GM23338 (cell line): ENCODE data around the gene NAA16. TPM values are rescaled to one million over a fixed set of nuclear protein-coding genes. Genes with fewer than 3 reads are reported as not detected.

Experiments
- ATAC-seq: fragments of 200-7000 bp; cut with Tn5 transposase; 3 replicates; pipeline ENCODE4 v1.9.1; 2020
- DNase-seq: peaks from one replicate; pipeline ENCODE4 v3.0.0-alpha.2; 2015; ENCODE audit warnings: low spot score
- H2AFZ ChIP-seq: fragments of 200-600 bp; sonication (generic); 2 replicates; pipeline ENCODE4 v1.8.0; 2016; ENCODE audit warnings: antibody characterized with exemption, mild to moderate bottlenecking, moderate library complexity
- H3F3A ChIP-seq: fragments of 200-600 bp; sonication (generic); replicated peaks from 2 replicates; pipeline ENCODE4 v1.8.0; 2017; ENCODE audit warnings: antibody characterized with exemption, mixed run types, low read depth
- H3K27ac ChIP-seq: fragments of 200-600 bp; sonication (generic); 2 replicates; pipeline ENCODE4 v1.6.1; 2016; ENCODE audit warnings: low read depth
- H3K27me3 ChIP-seq: fragments of 200-600 bp; sonication (generic); 2 replicates; pipeline ENCODE4 v1.8.0; 2016; ENCODE audit warnings: mild to moderate bottlenecking, mixed run types, moderate library complexity; ENCODE audit not compliant: insufficient read depth
- H3K36me3 ChIP-seq: fragments of 200-600 bp; sonication (generic); 2 replicates; pipeline ENCODE4 v1.8.0; 2016; ENCODE audit warnings: mild to moderate bottlenecking; ENCODE audit not compliant: insufficient read depth
- H3K4me1 ChIP-seq: fragments of 200-600 bp; sonication (generic); 2 replicates; pipeline ENCODE4 v1.8.0; 2016; ENCODE audit warnings: mild to moderate bottlenecking, moderate library complexity; ENCODE audit not compliant: insufficient read depth
- H3K4me2 ChIP-seq: fragments of 200-600 bp; sonication (generic); 2 replicates; pipeline ENCODE4 v1.7.1; 2017; ENCODE audit warnings: mixed run types
- H3K4me3 ChIP-seq: fragments of 200-600 bp; sonication (generic); 2 replicates; pipeline ENCODE4 v1.6.1; 2016; ENCODE audit warnings: mixed run types
- H3K79me2 ChIP-seq: fragments of 200-600 bp; sonication (generic); replicated peaks from 2 replicates; pipeline ENCODE4 v1.8.0; 2017; ENCODE audit warnings: mild to moderate bottlenecking; ENCODE audit not compliant: insufficient read depth
- H3K9me2 ChIP-seq: fragments of 200-600 bp; sonication (generic); 2 replicates; pipeline ENCODE4 v1.8.0; 2017; ENCODE audit not compliant: insufficient read depth
- H4K20me1 ChIP-seq: fragments of 200-600 bp; sonication (generic); replicated peaks from 2 replicates; pipeline ENCODE4 v1.8.0; 2017; ENCODE audit warnings: mild to moderate bottlenecking; ENCODE audit not compliant: insufficient read depth
- H3K27ac Mint-ChIP-seq: 2 replicates; pipeline ENCODE4 v1.8.0; 2020; ENCODE audit warnings: inconsistent platforms, mild to moderate bottlenecking, moderate library complexity, mixed read lengths
- H3K27me3 Mint-ChIP-seq: 3 replicates; pipeline ENCODE4 v1.8.0; 2022; ENCODE audit warnings: low read depth, mild to moderate bottlenecking, moderate library complexity, mixed read lengths, inconsistent platforms; ENCODE audit not compliant: insufficient read depth, poor library complexity
- H3K36me3 Mint-ChIP-seq: 3 replicates; pipeline ENCODE4 v1.8.0; 2021; ENCODE audit warnings: low read depth, mild to moderate bottlenecking, inconsistent platforms, moderate library complexity, mixed read lengths
- H3K4me1 Mint-ChIP-seq: 3 replicates; pipeline ENCODE4 v1.8.0; 2020; ENCODE audit warnings: mild to moderate bottlenecking, inconsistent platforms, mixed read lengths
- H3K4me3 Mint-ChIP-seq: 3 replicates; pipeline ENCODE4 v1.8.0; 2021; ENCODE audit warnings: moderate library complexity, mild to moderate bottlenecking, inconsistent platforms, mixed read lengths
- H3K9me3 Mint-ChIP-seq: 3 replicates; pipeline ENCODE4 v1.8.0; 2020; ENCODE audit warnings: moderate library complexity, mild to moderate bottlenecking, inconsistent platforms, mixed read lengths
- CREB1 ChIP-seq: fragments of 250-450 bp; sonication (Bioruptor Pico); IDR thresholded peaks from 2 replicates; pipeline ENCODE4 v1.5.0; 2020; ENCODE audit warnings: low read depth, mild to moderate bottlenecking, moderate library complexity
- CTCF ChIP-seq, 2 experiments: fragments of 200-600 bp in 1 of 2; sonication (generic) in 1 of 2; conservative IDR thresholded peaks; 2 replicates each; pipeline versions ENCODE4 v1.5.1 to v1.6.1; 2016 to 2017; ENCODE audit warnings: antibody characterized with exemption in 2 of 2, low read depth in 2 of 2, mild to moderate bottlenecking in 2 of 2, moderate library complexity in 1 of 2
- ETS1 ChIP-seq: IDR thresholded peaks from 2 replicates; pipeline ENCODE4 v1.6.1; 2016; ENCODE audit warnings: antibody characterized with exemption
- EZH2 ChIP-seq: fragments of 200-600 bp; sonication (generic); IDR thresholded peaks from one replicate; pipeline ENCODE4 v1.8.0; 2017; ENCODE audit warnings: antibody characterized with exemption, mild to moderate bottlenecking, low read depth; ENCODE audit not compliant: unreplicated experiment
- EZH2phosphoT487 ChIP-seq: fragments of 200-600 bp; sonication (generic); IDR thresholded peaks from one replicate; pipeline ENCODE4 v1.8.1; 2018; ENCODE audit warnings: antibody characterized with exemption; ENCODE audit not compliant: unreplicated experiment
- JUNB ChIP-seq: IDR thresholded peaks from one replicate; pipeline ENCODE4 v1.6.1; 2016; ENCODE audit warnings: antibody characterized with exemption; ENCODE audit not compliant: unreplicated experiment
- NANOG ChIP-seq: IDR thresholded peaks from 2 replicates; pipeline ENCODE4 v1.6.1; 2016; ENCODE audit warnings: antibody characterized with exemption, borderline replicate concordance
- POLR2AphosphoS5 ChIP-seq: IDR thresholded peaks from 2 replicates; pipeline ENCODE4 v1.6.1; 2016; ENCODE audit warnings: antibody characterized with exemption, low read depth
- REST ChIP-seq: IDR thresholded peaks from one replicate; pipeline ENCODE4 v1.6.1; 2018; ENCODE audit warnings: antibody characterized with exemption; ENCODE audit not compliant: unreplicated experiment
- STAT1 ChIP-seq: IDR thresholded peaks from one replicate; pipeline ENCODE4 v1.6.1; 2016; ENCODE audit warnings: antibody characterized with exemption; ENCODE audit not compliant: unreplicated experiment
- ZNF114 ChIP-seq: fragments of 250-450 bp; sonication (Bioruptor Pico); IDR thresholded peaks from 2 replicates; pipeline ENCODE4 v1.5.0; 2020; ENCODE audit warnings: mild to moderate bottlenecking, moderate library complexity
- ZNF331 ChIP-seq: fragments of 250-450 bp; sonication (Bioruptor Pico); IDR thresholded peaks from 2 replicates; pipeline ENCODE4 v1.5.0; 2020; ENCODE audit warnings: low read depth, mild to moderate bottlenecking, moderate library complexity
- ZNF462 ChIP-seq: fragments of 250-450 bp; sonication (Bioruptor Pico); IDR thresholded peaks from 2 replicates; pipeline ENCODE4 v1.5.0; 2020; ENCODE audit warnings: mild to moderate bottlenecking, moderate library complexity
- polyA plus RNA-seq: library from polyadenylated mRNA; unstranded; fragments of >200 nt; fragmentation: Nextera tagmentation; extraction: Ambion mirVana; gene quantifications from 2 replicates; pipeline ENCODE4 v1.2.1, GENCODE V29; 2016
- total RNA-seq: library from RNA; depleted of rRNA; stranded (reverse); fragments of >200 nt; shearing (Covaris generic); gene quantifications from 2 replicates; pipeline ENCODE4 v1.2.3, GENCODE V29; 2014

The NAA16 gene
- total and polyA plus RNA-seq, 2 experiments from 2014 or later, result 42.3 to 51.7 TPM

GRCh38 chr13:41326661-41327060, 15.6 kb downstream of the NAA16 start:
- H3K9me2 ChIP-seq, result no peaks in the 10 kb centered on the region
- H3K27me3 ChIP-seq, result no peaks in the 10 kb centered on the region
- H3K27ac Mint-ChIP-seq, result no peak overlapping the region; the same call in 1 of the 2 replicates
- H3K9me3 Mint-ChIP-seq, result no peaks in the 10 kb centered on the region
- TF ChIP-seq ZNF331 (CRISPR knock-in tag), result no peak
- TF ChIP-seq ETS1, result no peak
- no peak for TF ChIP-seq CREB1 (CRISPR knock-in tag)
- TF ChIP-seq POLR2AphosphoS5, result no peak
- TF ChIP-seq CTCF (conservative IDR thresholded peaks at IDR 0.05; ENCODE audit: low read depth in 2 of 2), result no peak
- TF ChIP-seq ZNF462 (CRISPR knock-in tag), result no peak
- no peak for TF ChIP-seq EZH2phosphoT487
- no peak for TF ChIP-seq STAT1
- no peak for TF ChIP-seq EZH2
- no peak for TF ChIP-seq ZNF114
- TF ChIP-seq REST, result no peak
- TF ChIP-seq JUNB, result no peak
- no peak for TF ChIP-seq NANOG
- peaks cover 12% of the 10 kb centered on the region; the same call in 1 of the 2 replicates for H4K20me1 ChIP-seq
- H2AFZ ChIP-seq, result no peak overlapping the region
- no peak overlapping the region for H3K27ac ChIP-seq
- no peaks in the 10 kb centered on the region for H3K27me3 Mint-ChIP-seq
- peaks cover 21% of the 10 kb centered on the region for H3K79me2 ChIP-seq
- no peak overlapping the region for H3K4me2 ChIP-seq
- no peaks in the 10 kb centered on the region for H3K4me1 Mint-ChIP-seq
- H3K36me3 Mint-ChIP-seq, result peaks cover 53% of the 10 kb centered on the region
- H3F3A ChIP-seq, result no peaks in the 10 kb centered on the region
- H3K4me1 ChIP-seq, result no peaks in the 10 kb centered on the region
- no peak overlapping the region for H3K4me3 Mint-ChIP-seq
- H3K36me3 ChIP-seq, result peaks cover 35% of the 10 kb centered on the region
- no peak for ATAC-seq
- H3K4me3 ChIP-seq, result no peak overlapping the region
- DNase-seq, result no peak
